ENCODE results near the gene CDKAL1.

Gene CDKAL1

DNA sequence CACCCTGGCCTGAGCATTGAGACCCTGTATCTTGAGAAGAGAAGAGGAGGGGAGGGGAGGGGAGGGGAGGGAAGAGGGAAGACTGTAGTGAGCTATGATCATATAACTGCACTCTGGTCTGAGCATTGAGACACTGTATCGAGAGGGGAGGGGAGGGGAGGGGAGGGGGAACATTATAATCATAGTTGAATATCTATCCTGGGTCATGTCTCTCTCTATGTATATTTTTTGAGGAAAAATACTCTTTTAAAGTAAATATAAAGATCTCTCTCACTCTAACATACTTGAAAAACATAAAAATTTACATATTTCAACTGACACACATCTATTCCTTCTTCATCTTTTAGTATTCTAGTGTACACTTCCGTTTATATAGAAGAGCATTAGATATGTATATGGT is 431.0 kb downstream of the CDKAL1 start:
- no peak for DNase-seq (ENCODE audit: low read depth)
- no peak overlapping the region for H3K4me3 ChIP-seq (replicated peaks; ENCODE audit: low read depth, low read length)
- TF ChIP-seq, protein P1, sequence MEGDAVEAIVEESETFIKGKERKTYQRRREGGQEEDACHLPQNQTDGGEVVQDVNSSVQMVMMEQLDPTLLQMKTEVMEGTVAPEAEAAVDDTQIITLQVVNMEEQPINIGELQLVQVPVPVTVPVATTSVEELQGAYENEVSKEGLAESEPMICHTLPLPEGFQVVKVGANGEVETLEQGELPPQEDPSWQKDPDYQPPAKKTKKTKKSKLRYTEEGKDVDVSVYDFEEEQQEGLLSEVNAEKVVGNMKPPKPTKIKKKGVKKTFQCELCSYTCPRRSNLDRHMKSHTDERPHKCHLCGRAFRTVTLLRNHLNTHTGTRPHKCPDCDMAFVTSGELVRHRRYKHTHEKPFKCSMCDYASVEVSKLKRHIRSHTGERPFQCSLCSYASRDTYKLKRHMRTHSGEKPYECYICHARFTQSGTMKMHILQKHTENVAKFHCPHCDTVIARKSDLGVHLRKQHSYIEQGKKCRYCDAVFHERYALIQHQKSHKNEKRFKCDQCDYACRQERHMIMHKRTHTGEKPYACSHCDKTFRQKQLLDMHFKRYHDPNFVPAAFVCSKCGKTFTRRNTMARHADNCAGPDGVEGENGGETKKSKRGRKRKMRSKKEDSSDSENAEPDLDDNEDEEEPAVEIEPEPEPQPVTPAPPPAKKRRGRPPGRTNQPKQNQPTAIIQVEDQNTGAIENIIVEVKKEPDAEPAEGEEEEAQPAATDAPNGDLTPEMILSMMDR (IDR thresholded peaks at IDR 0.05; ENCODE audit: low read length, missing control alignments): no peak

DNA sequence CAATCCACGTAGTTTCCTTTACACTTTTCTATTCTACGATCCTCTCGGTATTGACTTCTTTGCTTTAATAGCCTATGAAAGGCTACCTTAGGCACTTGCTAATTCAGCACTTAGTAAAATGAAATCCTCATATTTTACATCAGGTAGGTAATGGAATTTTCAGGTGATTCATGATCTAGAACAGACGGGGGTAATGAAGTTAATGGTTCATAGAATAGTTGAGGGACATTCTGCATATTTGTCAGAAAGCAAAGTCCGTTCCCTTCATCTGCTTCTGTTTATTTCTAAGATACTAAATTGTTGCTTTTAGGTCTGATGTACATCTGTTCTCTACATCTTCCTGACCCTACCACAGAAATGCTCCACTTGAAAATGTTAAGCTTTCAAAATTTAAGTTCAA is 431.7 kb downstream of the CDKAL1 start:
- H3K4me3 ChIP-seq (replicated peaks; ENCODE audit: low read depth, low read length): no peak overlapping the region
- TF ChIP-seq, protein P1 (IDR thresholded peaks at IDR 0.05; ENCODE audit: low read length, missing control alignments): no peak
- DNase-seq (ENCODE audit: low read depth): no peak

DNA sequence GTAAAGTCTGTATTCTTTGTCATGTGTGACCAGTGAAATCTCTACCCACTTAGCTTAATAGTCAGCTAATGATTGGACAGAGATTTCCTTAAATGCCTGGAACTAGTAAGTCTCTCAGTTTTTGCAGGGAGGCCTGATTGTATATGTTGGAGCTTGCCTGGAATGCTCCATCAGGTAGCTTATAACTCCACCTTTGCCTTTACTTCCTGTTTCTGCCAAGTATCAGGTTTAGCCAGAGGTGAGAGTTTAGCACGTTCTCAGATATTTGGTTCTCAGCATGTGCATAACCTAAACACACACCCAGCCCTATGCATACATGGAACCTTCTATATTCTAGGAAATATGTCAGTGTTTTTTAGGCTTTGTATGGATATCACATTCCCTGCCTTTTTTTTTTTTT is 435.3 kb downstream of the CDKAL1 start:
- no peak overlapping the region for H3K4me3 ChIP-seq (replicated peaks; ENCODE audit: low read depth, low read length)
- no peak for DNase-seq (ENCODE audit: low read depth)
- TF ChIP-seq, protein P1 (IDR thresholded peaks at IDR 0.05; ENCODE audit: low read length, missing control alignments): no peak

DNA sequence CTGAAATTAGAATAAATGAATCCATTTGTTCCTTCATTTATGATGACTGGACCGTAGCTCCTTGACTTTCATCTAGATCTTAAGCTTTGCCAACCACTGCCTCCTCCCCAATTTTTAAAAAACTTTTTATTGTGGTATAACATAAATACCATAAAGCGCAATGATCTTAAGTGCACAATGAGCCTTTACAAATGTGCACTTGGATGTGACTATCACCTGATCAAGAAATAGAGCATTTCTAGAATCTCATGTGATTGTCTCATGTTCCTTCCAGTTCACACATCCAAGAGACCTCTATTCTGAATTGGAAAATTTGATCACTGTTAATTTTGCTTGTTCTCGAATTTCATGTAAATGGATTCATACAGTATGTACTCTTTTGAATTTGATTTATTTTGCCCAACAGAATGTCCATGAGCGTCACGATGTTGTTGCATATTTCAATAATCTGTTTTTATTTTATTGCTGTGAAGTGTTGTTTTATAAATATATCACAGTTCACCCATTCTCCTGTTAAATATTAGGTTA is 442.2 kb downstream of the CDKAL1 start:
- no peak for DNase-seq (ENCODE audit: low read depth)
- TF ChIP-seq, protein P1 (IDR thresholded peaks at IDR 0.05; ENCODE audit: low read length, missing control alignments): no peak
- H3K4me3 ChIP-seq (replicated peaks; ENCODE audit: low read depth, low read length): no peak overlapping the region

DNA sequence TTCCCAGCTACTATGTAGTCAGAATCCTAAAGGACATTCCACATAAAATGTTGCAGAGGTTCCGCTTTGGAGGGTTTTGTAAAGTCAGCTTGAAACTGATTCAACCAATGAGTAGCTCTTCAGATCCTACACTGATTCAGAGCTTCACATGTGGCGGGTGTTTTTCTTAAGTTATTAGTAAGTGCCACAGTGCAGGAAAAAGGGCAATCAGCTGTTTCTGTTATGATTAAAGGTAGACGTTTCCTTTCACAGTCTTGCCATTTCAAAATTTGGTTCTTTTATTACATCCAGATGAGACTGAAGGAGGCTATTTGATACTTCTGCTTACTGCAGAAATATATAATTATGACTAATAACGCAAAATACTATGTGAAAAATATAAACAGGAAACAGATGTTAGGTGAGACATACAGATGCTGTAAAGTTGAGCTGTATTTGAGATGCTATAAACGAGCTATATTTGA is 443.9 kb downstream of the CDKAL1 start:
- H3K4me3 ChIP-seq (replicated peaks; ENCODE audit: low read depth, low read length): no peak overlapping the region
- DNase-seq (ENCODE audit: low read depth): peak; percentile 7
- TF ChIP-seq, protein P1 (IDR thresholded peaks at IDR 0.05; ENCODE audit: low read length, missing control alignments): no peak

- DNase-seq (ENCODE audit: low read depth): no peak
Measured at GRCh38 chr6:20979076-20979475, 444.8 kb downstream of the CDKAL1 start.

DNA sequence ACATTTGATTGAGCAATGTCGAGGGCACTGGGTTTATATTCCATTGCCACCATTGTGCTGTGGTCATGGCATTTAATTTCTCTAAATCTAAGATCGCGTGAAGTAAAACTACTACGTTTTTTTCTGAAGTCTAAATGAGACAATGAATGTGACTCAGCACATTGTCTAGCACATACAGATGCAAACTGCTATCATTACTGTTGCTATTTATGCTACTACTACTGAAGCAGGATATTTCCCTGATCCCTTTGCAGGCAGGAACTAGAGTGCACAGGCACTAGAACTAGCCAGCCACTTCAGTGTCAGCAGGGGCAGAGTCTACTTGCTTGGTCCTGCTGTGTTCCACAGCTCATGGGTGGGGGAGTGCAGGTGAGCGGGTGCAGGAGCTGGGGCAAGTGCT is 449.7 kb downstream of the CDKAL1 start:
- no peak for DNase-seq (ENCODE audit: low read depth)
- TF ChIP-seq, protein P1 (IDR thresholded peaks at IDR 0.05; ENCODE audit: low read length, missing control alignments): no peak
- no peak overlapping the region for H3K4me3 ChIP-seq (replicated peaks; ENCODE audit: low read depth, low read length)

More at GRCh38 chr6:20979076-20979475, 444.8 kb downstream of the CDKAL1 start:
- H3K4me3 ChIP-seq (replicated peaks; ENCODE audit: low read depth, low read length): no peak overlapping the region
- TF ChIP-seq, protein P1 (IDR thresholded peaks at IDR 0.05; ENCODE audit: low read length, missing control alignments): no peak
